NCI-H1105 (cell line): ENCODE data around the gene TEAD1.

Source experiments
- DNase-seq: peaks from one replicate; lab custom pipeline; 2025; lab: John Stamatoyannopoulos, UW

TEAD1 gene

GRCh38 chr11:12764187-12764914 lies 90.1 kb downstream of the TEAD1 start:
- DNase-seq = peak; percentile 14

GRCh38 chr11:12765428-12765827 lies 91.2 kb downstream of the TEAD1 start:
- DNase-seq = peak; percentile 91

- no peak for DNase-seq
These were observed 92.8 kb downstream of the TEAD1 start for GRCh38 chr11:12767027-12767426.

DNA sequence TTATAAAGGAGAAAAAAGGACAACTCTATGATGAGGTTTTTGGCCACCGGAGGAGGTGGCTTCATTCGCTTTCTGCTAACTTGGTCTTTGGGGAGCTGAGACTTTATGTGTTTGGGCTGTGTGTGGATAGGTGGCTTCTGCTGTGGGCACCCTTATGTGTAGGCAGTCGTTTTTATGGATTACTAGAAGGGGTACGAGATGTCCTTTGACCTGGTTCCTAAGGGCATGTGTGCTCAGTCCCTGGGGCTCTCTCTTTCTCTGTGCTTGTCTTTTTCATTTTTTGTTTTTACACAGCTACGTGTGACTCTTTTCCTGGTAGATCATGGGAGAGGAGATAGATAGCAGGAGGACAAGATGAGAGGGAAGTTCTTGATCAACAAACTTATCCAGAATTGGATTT lies 93.4 kb downstream of the TEAD1 start:
- DNase-seq = no peak

DNA sequence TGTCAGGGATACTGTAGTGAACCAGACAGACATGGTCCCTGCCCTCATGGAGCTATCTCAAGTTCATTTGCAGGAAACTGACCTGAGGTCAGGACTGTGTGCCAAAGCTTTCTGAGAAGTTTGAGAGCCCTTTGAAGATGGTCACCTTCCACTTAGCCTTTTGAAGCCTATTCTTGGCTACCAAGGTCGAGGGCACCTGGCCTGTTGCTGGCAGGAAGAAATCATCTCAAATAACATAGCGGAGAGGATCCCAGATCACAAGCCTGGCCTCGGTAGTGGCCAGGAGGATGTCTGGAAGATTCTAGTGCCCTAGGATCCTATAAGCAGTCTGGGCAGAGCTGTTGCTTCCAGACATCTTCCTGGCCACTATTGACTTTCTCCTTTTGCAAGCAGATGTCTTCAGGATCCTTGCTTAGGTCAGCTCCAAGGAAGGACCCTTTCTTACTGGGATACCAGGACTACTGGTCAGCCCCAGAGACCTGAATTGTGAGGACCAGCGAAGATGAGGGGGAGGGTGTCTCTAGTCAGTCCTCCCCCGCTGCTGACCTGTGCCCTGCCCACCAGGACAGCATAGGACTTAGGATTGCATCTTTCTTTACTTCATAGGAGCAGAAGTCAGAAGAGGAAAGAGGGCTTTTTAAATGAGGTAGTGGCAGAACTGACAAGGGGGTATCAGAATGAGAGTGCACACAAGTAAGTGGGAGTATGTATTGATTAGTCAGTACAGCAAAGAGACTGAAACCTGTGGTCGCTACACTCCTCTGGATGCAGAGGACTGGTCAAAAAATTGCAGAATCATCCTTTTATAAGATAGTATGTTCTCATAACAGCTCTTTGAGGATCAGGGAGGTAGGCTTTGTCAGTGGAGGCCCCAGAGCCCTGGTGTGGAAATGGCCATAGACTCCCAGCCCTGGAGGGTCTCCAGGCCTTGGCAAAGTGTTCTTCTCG lies 94.8 kb downstream of the TEAD1 start:
- no peak for DNase-seq

DNA sequence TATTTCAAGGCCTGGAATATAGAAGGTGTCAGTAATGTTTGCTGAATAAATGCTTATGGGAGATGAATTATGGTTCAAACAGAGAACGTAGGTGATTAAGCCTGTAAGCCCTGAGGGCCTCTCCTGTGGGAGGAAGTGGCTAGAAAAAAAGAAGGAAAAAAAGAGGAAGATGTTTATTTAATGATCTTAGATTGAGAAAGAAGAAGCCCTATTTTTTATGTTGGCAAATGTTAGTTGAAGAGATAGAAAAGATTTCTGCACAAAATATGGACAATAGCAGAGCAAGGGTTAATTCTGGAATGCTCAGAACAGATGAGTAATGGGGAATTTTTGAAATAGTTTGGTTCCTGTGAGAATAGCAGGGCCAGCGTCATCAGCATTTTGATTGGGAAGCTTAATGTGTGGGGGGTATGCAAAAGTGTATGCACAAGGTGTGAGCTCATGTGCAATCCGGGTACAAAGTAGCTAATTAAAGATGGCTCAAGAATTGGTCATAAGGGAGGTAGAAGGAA lies 95.7 kb downstream of the TEAD1 start:
- no peak for DNase-seq

GRCh38 chr11:12770435-12770834 lies 96.2 kb downstream of the TEAD1 start:
- no peak for DNase-seq

DNA sequence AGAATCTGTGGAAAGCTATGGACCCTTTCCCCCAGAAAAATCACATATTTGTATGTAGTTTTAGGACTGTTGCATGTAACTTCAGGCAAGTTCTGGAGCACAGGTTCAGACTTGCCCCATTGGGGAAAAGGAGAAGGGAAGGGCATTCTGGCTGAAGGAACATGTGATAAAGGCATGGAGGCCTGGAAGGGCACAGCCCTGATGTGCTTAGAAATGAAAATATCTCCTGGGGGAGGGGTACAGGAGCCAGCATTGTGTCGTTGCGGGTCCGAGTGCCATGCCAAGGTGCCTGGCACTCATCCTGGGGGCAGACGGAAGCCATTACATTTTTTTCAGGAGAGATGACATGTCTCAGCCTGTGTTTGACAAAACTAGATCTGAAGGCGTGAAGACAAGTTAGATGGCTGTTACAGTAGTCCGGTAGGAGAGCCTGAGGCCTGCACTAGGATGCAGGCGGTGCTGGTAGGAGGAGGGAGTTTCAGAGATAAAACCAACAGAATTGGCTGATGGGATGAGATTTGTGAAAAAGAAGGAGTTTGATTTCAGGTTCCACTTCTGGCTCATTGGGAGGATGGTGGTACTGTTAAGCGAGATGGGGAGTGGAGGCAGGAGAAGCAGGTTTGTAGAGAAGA lies 96.9 kb downstream of the TEAD1 start:
- no peak for DNase-seq

DNA sequence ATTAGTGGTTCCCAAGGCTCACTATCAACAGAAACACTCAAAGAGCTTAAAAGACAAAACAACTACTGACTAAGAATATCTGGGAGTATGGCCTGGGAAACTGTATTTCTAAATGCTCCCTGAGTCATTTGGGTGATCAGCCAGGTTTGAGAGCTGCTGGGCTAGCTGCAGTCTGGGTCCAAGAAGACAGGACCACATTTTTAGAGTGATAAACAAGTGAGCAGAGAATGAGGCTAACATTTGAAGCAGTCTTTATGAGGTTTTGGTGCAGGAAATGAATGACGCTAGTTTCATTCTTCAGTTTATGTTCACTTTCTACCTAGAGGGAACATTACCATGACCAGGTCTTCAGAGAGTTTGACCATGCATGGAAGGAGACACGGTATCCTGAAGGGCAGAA lies 97.7 kb downstream of the TEAD1 start:
- DNase-seq = no peak

DNA sequence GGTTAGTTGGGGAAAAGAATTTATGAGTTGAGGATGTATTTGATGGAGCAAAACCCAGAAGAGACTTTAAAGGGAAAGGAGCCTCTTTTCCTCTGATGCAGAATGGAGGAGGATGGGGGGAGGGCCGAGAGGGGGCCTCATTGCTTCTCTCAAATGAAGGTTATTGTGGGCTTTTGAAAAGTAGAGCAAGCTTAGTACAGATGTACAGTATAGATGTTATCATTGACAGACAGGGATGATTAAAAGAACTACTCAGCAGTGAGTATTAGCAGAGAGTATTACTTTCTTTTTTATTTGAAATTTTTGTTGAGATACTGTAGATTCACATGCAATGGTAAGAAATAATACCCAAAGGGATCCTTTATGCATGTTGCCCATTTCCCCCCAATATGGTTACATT lies 98.1 kb downstream of the TEAD1 start:
- no peak for DNase-seq

GRCh38 chr11:12773591-12773990 lies 99.4 kb downstream of the TEAD1 start:
- DNase-seq = no peak

- DNase-seq = no peak
These were observed 101.7 kb downstream of the TEAD1 start for GRCh38 chr11:12775955-12776354.

DNA sequence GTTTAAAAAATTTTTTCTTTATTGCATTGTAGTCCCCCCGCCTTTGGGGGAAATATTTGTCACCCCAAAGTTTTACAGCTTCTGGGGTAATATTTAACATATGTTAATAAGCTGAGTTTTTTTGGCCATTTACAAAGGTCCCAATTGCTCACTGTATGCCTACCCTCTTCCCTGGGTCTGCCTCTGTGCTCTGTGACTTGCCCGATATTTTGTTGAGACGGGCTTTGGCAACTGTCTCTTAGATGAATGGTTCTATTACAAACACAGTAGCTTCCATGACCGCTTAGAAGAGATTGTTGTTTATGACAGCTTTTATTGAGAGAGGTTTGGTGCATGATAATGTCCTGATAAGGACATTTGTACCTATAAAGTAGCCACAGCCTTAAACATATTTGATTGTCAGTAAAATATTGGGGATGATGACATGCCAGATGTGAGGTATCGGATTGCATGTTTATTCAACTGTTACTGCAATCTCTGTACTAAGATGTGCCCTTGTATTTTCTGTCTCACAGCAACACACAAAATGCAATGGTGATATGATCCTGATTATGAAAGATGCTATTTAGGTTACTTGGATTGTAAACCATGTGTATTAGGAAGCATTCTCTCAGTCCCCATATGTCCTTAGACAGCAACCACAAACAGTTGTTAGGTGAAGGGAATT lies 103.1 kb downstream of the TEAD1 start:
- DNase-seq = peak; percentile 29

- DNase-seq = peak; percentile 25
These were observed 104.2 kb downstream of the TEAD1 start for GRCh38 chr11:12778240-12778905.

DNA sequence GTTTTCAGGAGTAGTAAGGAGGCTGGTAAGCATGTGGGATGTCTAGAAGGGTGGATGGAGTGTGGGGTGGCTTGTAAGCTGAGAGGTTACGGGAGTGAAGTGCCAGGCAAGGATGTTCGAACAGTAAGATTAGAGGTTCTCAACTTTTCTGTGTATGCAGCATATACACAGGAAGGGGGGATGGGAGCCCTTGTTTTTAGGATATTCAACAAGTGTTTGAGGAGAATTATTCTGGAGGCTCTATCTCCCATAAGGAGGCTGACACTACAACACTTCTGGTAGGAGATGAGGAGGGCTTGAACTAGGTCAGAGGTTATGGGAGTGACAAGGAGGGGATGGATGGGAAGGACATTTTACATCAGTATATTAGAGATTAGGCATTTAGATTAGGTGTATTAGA lies 109.5 kb downstream of the TEAD1 start:
- no peak for DNase-seq

- DNase-seq = no peak
These were observed 110.2 kb downstream of the TEAD1 start for GRCh38 chr11:12784445-12784844.

GRCh38 chr11:12784987-12785386 lies 110.8 kb downstream of the TEAD1 start:
- DNase-seq = no peak

GRCh38 chr11:12785901-12786300 lies 111.7 kb downstream of the TEAD1 start:
- DNase-seq = peak; percentile 98

DNA sequence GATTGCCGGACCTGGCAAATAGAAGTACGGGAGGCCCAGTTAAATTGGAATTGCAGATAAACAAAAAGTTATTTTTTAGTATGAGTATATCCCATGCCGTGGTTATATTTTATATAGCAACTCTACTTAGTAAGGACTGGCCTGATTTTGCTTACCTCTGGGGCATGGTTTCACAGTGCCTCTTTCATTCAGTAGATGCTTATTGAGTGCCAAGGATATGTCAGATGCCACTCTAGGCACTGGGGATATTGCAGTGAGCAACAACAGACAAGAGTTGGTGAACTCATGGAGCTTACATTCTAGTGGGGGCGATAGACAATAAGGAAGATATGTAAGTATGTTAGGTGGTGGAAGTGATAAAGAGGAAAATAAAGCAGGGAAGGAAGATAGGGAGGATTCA lies 112.2 kb downstream of the TEAD1 start:
- DNase-seq = no peak

DNA sequence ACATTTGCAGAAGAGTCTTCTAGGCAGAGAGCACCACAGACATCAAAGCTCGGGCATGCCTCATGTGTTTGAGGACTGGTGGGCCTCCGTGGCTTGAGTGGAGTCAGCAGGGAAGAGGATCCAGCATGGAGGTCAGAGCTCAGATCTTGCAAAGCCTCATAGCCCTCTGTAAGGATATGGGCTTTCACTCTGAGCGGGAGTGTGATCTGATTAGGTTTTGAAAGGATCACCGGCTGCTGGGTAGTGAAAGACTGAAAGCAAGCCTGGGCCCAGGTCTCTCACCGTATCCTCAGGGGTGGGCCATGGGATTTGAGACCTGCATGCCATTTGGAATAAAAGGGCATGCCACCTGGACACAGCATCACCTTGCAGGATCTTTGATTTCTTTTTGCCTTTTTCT lies 112.7 kb downstream of the TEAD1 start:
- DNase-seq = no peak

GRCh38 chr11:12787847-12788246 lies 113.6 kb downstream of the TEAD1 start:
- DNase-seq = no peak
